GM12878 (cell line): Measurements from ENCODE around the gene MT1G. TPM values are rescaled to one million over a fixed set of nuclear protein-coding genes. Genes with fewer than 3 reads are reported as not detected.

Experiments used
- ATF2 ChIP-seq: IDR thresholded peaks from 2 replicates; pipeline ENCODE4 v1.6.1; 2012; ENCODE audit warnings: low read length, inconsistent platforms
- CHD1 ChIP-seq: IDR thresholded peaks from 2 replicates; pipeline ENCODE4 v1.6.1; 2012; ENCODE audit warnings: low read depth, low read length, improper control_type of control experiment
- CUX1 ChIP-seq: IDR thresholded peaks from 2 replicates; pipeline ENCODE4 v1.6.1; 2012; ENCODE audit warnings: improper control_type of control experiment, low read depth, low read length; ENCODE audit not compliant: insufficient replicate concordance
- EGR1 ChIP-seq, 2 experiments: IDR thresholded peaks; 1 replicate in 1 of 2; 2 replicates in 1 of 2; pipeline ENCODE4 v1.6.1; 2011 to 2012; ENCODE audit warnings: low read depth in 2 of 2, low read length in 2 of 2, borderline replicate concordance in 1 of 2, mild to moderate bottlenecking in 1 of 2, moderate library complexity in 1 of 2
- IRF5 ChIP-seq: fragments of 450-650 bp; IDR thresholded peaks from 2 replicates; pipeline ENCODE4 v1.6.1; 2017; ENCODE audit warnings: borderline replicate concordance
- MXI1 ChIP-seq: fragments of 150-350 bp; IDR thresholded peaks from 2 replicates; pipeline ENCODE4 v1.6.1; 2011; ENCODE audit warnings: low read depth, mild to moderate bottlenecking, inconsistent platforms, low read length, improper control_type of control experiment
- MYB ChIP-seq: fragments of 150-350 bp; IDR thresholded peaks from 2 replicates; pipeline ENCODE4 v1.6.1; 2014; ENCODE audit warnings: mild to moderate bottlenecking, low read depth, low read length, borderline replicate concordance
- POU2F2 ChIP-seq: IDR thresholded peaks from 3 replicates; pipeline ENCODE4 v1.6.1; 2011; ENCODE audit warnings: low read depth, mild to moderate bottlenecking, low read length, borderline replicate concordance
- RAD51 ChIP-seq: fragments of 450-650 bp; IDR thresholded peaks from 2 replicates; pipeline ENCODE4 v1.6.1; 2016; ENCODE audit warnings: moderate library complexity, mild to moderate bottlenecking, inconsistent platforms
- REST ChIP-seq: IDR thresholded peaks from 2 replicates; pipeline ENCODE4 v1.6.1; 2012; ENCODE audit warnings: mild to moderate bottlenecking, low read depth, low read length
- SIN3A ChIP-seq: IDR thresholded peaks from 2 replicates; pipeline ENCODE4 v1.6.1; 2012; ENCODE audit warnings: low read depth, low read length, improper control_type of control experiment
- STAT3 ChIP-seq: IDR thresholded peaks from 2 replicates; pipeline ENCODE4 v1.6.1; 2011; ENCODE audit warnings: low read depth, low read length, improper control_type of control experiment
- ZBTB40 ChIP-seq: fragments of 450-650 bp; IDR thresholded peaks from 2 replicates; pipeline ENCODE4 v1.6.1; 2016; ENCODE audit warnings: mild to moderate bottlenecking, moderate library complexity, borderline replicate concordance
- polyA plus RNA-seq, 11 experiments: library from polyadenylated mRNA; depleted of rRNA in 4 of 11; unstranded in 6 of 11; stranded (reverse) in 5 of 11; fragments of >200 nt; fragmentation: Nextera tagmentation in 4 of 11; fragmentation: Illumina TruSeq in 1 of 11; extraction: Ambion mirVana in 4 of 11; extraction: Trizol in 1 of 11; gene quantifications; 1 replicate in 1 of 11; 2 replicates in 10 of 11; pipeline versions ENCODE4 v1.2.1 to v1.2.3, GENCODE V29; 2011 to 2016; ENCODE audit warnings: inconsistent platforms in 2 of 11, missing spikeins in 2 of 11, low read depth in 1 of 11
- total RNA-seq, 4 experiments: library from RNA; depleted of rRNA in 3 of 4; stranded (reverse); fragments of >200 nt in 3 of 4; fragmentation: Illumina TruSeq in 1 of 4; extraction: Trizol in 1 of 4; gene quantifications; 2 replicates each; pipeline versions ENCODE4 v1.2.1 to v1.2.3, GENCODE V29; 2013 to 2021

The MT1G gene
- total and polyA plus RNA-seq, 10 of the 15 experiments (the other 5 are each of a cell fraction or from before 2014, with no cell fraction given), result 1.2 to 9.1 (median 4.6) TPM

GRCh38 chr16:56631197-56631596 lies 36.7 kb downstream of the MT1G start (continued):
- TF ChIP-seq ZBTB40 (no peak), MXI1 (no peak), SIN3A (no peak), POU2F2 (no peak), EGR1 (IDR thresholded peaks at IDR 0.05; ENCODE audit: borderline replicate concordance in 1 of 2, low read depth in 2 of 2, low read length in 2 of 2) (no peak), CHD1 (no peak), IRF5 (no peak), STAT3 (no peak), RAD51 (no peak), ATF2 (no peak), REST (no peak), CUX1 (no peak), MYB (no peak)
